VCaP (cell line): ENCODE results near the gene SPP1.

ENCODE experiments used
- H3K27ac ChIP-seq: fragments of 450-650 bp; 2 replicates; pipeline ENCODE4 v1.5.1; 2017
- CTCF ChIP-seq: fragments of 450-650 bp; conservative IDR thresholded peaks from 2 replicates; pipeline ENCODE4 v1.5.1; 2017; ENCODE audit warnings: mild to moderate bottlenecking, moderate library complexity

The SPP1 gene

GRCh38 chr4:88027611-88028608 is 52.4 kb downstream of the SPP1 start:
- no peak overlapping the region for H3K27ac ChIP-seq

GRCh38 chr4:88028946-88029345 is 53.4 kb downstream of the SPP1 start:
- no peak for TF ChIP-seq CTCF
- no peak overlapping the region for H3K27ac ChIP-seq

More at GRCh38 chr4:88027611-88028608, 52.4 kb downstream of the SPP1 start:
- TF ChIP-seq CTCF, result no peak

GRCh38 chr4:88029556-88029955 is 54.0 kb downstream of the SPP1 start:
- TF ChIP-seq CTCF, result no peak
- H3K27ac ChIP-seq, result no peak overlapping the region

- no peak for TF ChIP-seq CTCF
- no peak overlapping the region for H3K27ac ChIP-seq
These were observed 55.2 kb downstream of the SPP1 start for GRCh38 chr4:88030565-88031310.
